B cell (primary cell): Measurements from ENCODE around the gene JARID2. TPM values are rescaled to one million over a fixed set of nuclear protein-coding genes. Genes with fewer than 3 reads are reported as not detected.
A peak's percentile ranks its signal among the peaks of the same experiment; 100 is the strongest.

ENCODE experiments used
- ATAC-seq: fragments of 200-7000 bp; cut with Tn5 transposase; one replicate; pipeline ENCODE4 v1.10.0; 2021; ENCODE audit warnings: low read depth, mild to moderate bottlenecking, moderate number of reproducible peaks, moderate library complexity
- CTCF ChIA-PET: fragments of 350-600 bp; sonication (Branson Sonifier 250); formaldehyde crosslinking; loops from one replicate; lab custom pipeline; 2021; ENCODE audit warnings: antibody characterized with exemption, inconsistent platforms; lab: Charles Lee
- POLR2A ChIA-PET: fragments of 350-600 bp; sonication (Branson Sonifier 250); formaldehyde crosslinking; loops from one replicate; lab custom pipeline; 2021; ENCODE audit warnings: antibody characterized with exemption; lab: Charles Lee
- DNase-seq: peaks from one replicate; pipeline ENCODE4 v3.0.0; 2013
- H2AFZ ChIP-seq: 2 replicates; pipeline ENCODE4 v1.6.1; 2012; ENCODE audit warnings: mild to moderate bottlenecking, low read depth, low read length; ENCODE audit not compliant: insufficient read depth, poor library complexity, severe bottlenecking
- H3K27ac ChIP-seq, 2 donors: 1 replicate in 1 of 2; 2 replicates in 1 of 2; pipeline ENCODE4 v1.5.1; 2012 to 2013; ENCODE audit warnings: low read length in 2 of 2, mild to moderate bottlenecking in 2 of 2, moderate library complexity in 1 of 2
- H3K27me3 ChIP-seq, 4 experiments: fragments of 200-600 bp in 1 of 4; sonication (generic) in 1 of 4; replicated peaks in 1 of 4; 1 replicate in 2 of 4; 2 replicates in 2 of 4; pipeline versions ENCODE4 v1.6.1 to v1.7.0; 2013 to 2016; ENCODE audit warnings: low read length in 3 of 4, mild to moderate bottlenecking in 2 of 4, mixed read lengths in 1 of 4, moderate library complexity in 1 of 4; ENCODE audit not compliant: insufficient read depth in 4 of 4, control insufficient read depth in 3 of 4; ENCODE audit errors: control extremely low read depth in 1 of 4
- H3K36me3 ChIP-seq, 2 experiments: replicated peaks in 1 of 2; 1 replicate in 1 of 2; 2 replicates in 1 of 2; pipeline versions ENCODE4 v1.6.1 to v1.7.1; 2013; ENCODE audit warnings: low read length in 1 of 2; ENCODE audit not compliant: insufficient read depth in 2 of 2, control insufficient read depth in 1 of 2; ENCODE audit errors: control extremely low read depth in 1 of 2, extremely low read depth in 1 of 2
- H3K4me1 ChIP-seq, 2 donors: fragments of 200-600 bp in 1 of 2; sonication (generic) in 1 of 2; 1 replicate in 1 of 2; 2 replicates in 1 of 2; pipeline versions ENCODE4 v1.5.1 to v1.6.1; 2013 to 2017; ENCODE audit warnings: low read length in 2 of 2; ENCODE audit not compliant: control insufficient read depth in 2 of 2, insufficient read depth in 2 of 2
- H3K4me2 ChIP-seq: replicated peaks from 2 replicates; pipeline ENCODE3; 2012; ENCODE audit warnings: mild to moderate bottlenecking, low read depth, low read length; ENCODE audit not compliant: poor library complexity, severe bottlenecking
- H3K4me3 ChIP-seq, 5 experiments: fragments of 200-600 bp in 1 of 5; sonication (generic) in 1 of 5; 1 replicate in 3 of 5; 2 replicates in 2 of 5; pipeline versions ENCODE4 v1.5.1 to v1.7.0; 2011 to 2016; ENCODE audit warnings: low read length in 4 of 5, mild to moderate bottlenecking in 4 of 5, low read depth in 2 of 5, control low read depth in 1 of 5, moderate library complexity in 1 of 5; ENCODE audit not compliant: insufficient read depth in 1 of 5; ENCODE audit errors: control extremely low read depth in 1 of 5, extremely low read depth in 1 of 5
- H3K79me2 ChIP-seq: fragments of 200-600 bp; sonication (generic); one replicate; pipeline ENCODE4 v1.6.0; 2016; ENCODE audit warnings: low read length; ENCODE audit not compliant: control insufficient read depth, insufficient read depth
- H3K9ac ChIP-seq: fragments of 200-600 bp; sonication (generic); 2 replicates; pipeline ENCODE4 v1.6.1; 2017; ENCODE audit warnings: mild to moderate bottlenecking, low read length, moderate library complexity
- H3K9me3 ChIP-seq, 3 donors: one replicate each; pipeline versions ENCODE4 v1.6.1 to v1.7.1; 2013; ENCODE audit warnings: low read length in 2 of 3; ENCODE audit not compliant: control insufficient read depth in 2 of 3, insufficient read depth in 1 of 3; ENCODE audit errors: control extremely low read depth in 1 of 3
- H4K20me1 ChIP-seq: 2 replicates; pipeline ENCODE4 v1.6.0; 2012; ENCODE audit warnings: mild to moderate bottlenecking, low read length; ENCODE audit not compliant: insufficient read depth, control insufficient read depth, poor library complexity, severe bottlenecking
- H3K27ac Mint-ChIP-seq: one replicate; pipeline ENCODE4 v1.8.0; 2021; ENCODE audit warnings: mixed read lengths
- H3K27me3 Mint-ChIP-seq: one replicate; pipeline ENCODE4 v1.8.0; 2021; ENCODE audit warnings: mixed read lengths
- H3K4me1 Mint-ChIP-seq: one replicate; pipeline ENCODE4 v1.8.0; 2021; ENCODE audit warnings: mixed read lengths
- H3K4me3 Mint-ChIP-seq: one replicate; pipeline ENCODE4 v1.8.0; 2021; ENCODE audit warnings: mixed read lengths
- H3K9me3 Mint-ChIP-seq: one replicate; pipeline ENCODE4 v1.8.0; 2022; ENCODE audit warnings: mixed read lengths; ENCODE audit not compliant: insufficient read depth
- EZH2 ChIP-seq: IDR thresholded peaks from 2 replicates; pipeline ENCODE4 v1.6.1; 2012; ENCODE audit warnings: borderline replicate concordance, low read depth, mild to moderate bottlenecking, moderate library complexity, low read length; ENCODE audit not compliant: insufficient read depth, poor library complexity, severe bottlenecking
- WGBS: methylation state at CpG from one replicate; pipeline ENCODE4 v1.1.5; 2013; ENCODE audit warnings: missing lambda C conversion rate; ENCODE audit not compliant: insufficient coverage; 5-methylcytosine and 5-hydroxymethylcytosine counted together
- intact Hi-C: fragments of 100-400 bp; cut with micrococcal nuclease; formaldehyde crosslinking; loops from one replicate; pipeline ENCODE4 v1.10.0; 2022
- polyA plus RNA-seq: library from polyadenylated mRNA; depleted of rRNA; stranded (reverse); fragments of >200 nt; gene quantifications from 2 replicates; pipeline ENCODE4 v1.2.3, GENCODE V29; 2012
- total RNA-seq, 2 donors: library from RNA; stranded (reverse); fragments of 120-200 nt in 1 of 2; gene quantifications; 1 replicate in 1 of 2; 2 replicates in 1 of 2; pipeline versions ENCODE4 v1.2.3 to v1.2.4, GENCODE V29; 2013 to 2022
- TF ChIP-seq, protein P1 (sequence below): fragments of 200-600 bp; IDR thresholded peaks from one replicate; pipeline ENCODE4 v1.8.0; 2022; ENCODE audit warnings: antibody characterized with exemption, mild to moderate bottlenecking

The JARID2 gene
- total and polyA plus RNA-seq, 2 donors (not counting 1 experiment from before 2014, with no cell fraction given), result 11.0 to 58.1 TPM

DNA sequence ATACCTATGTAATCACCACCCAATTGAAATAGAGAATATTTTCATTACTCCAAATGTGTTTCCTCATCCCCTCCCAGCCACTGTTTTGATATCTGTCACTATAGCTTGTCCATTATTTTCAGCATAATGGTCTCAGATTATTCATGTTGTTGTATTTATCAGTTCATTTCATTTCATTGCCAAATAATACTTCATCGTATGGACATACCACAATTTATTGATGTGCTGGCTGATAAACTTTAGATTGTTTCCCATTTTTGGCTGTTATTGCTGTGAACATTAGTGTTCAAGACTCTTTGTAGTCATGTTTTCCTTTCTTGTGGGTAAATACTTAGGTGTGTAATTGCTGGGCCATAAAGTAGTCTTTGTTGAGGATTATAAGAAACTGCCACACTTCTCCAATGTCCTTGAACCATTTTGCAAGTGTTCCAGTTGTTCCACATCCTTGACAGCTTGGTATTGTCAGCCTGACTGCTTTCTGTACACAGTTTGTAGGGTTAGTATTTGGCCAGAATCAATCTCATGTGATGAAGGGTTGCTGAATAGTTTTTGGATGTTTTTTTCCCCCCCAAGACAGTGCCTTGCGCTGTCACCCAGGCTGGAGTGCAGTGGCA lies 44.3 kb downstream of the JARID2 start:
- intact Hi-C loops, result no loop called here
- Histone ChIP-seq H3K4me1 (peaks cover 35 to 40% of the 10 kb centered on the region in 2 donors), H4K20me1 (peaks cover 60% of the 10 kb centered on the region), H3K4me2 (no peak overlapping the region), H3K27ac (peak overlapping the region in 1 of 2 donors; percentile 16), H3K36me3 (peaks cover 0 to 11% of the 10 kb centered on the region in 2 experiments), H3K79me2 (peaks cover 92% of the 10 kb centered on the region), H2AFZ (no peak overlapping the region), H3K9me3 (no peaks in the 10 kb centered on the region), H3K4me3 (no peak overlapping the region), H3K27me3 (no peaks in the 10 kb centered on the region), H3K9ac (no peak overlapping the region)
- WGBS, result no CpG with 5 or more reads among the region's 2 CpGs
- ChIA-PET POLR2A (interaction anchor here (0.6 kb wide), 1 partner anchor 222 kb away, joined by 3 read pairs; no protein-coding TSS in a partner anchor), CTCF (interaction anchor here (0.8 kb wide), 1 partner anchor 36 kb away, joined by 6 read pairs; no protein-coding TSS in a partner anchor)
- no peak for TF ChIP-seq EZH2
- TF ChIP-seq, protein P1, sequence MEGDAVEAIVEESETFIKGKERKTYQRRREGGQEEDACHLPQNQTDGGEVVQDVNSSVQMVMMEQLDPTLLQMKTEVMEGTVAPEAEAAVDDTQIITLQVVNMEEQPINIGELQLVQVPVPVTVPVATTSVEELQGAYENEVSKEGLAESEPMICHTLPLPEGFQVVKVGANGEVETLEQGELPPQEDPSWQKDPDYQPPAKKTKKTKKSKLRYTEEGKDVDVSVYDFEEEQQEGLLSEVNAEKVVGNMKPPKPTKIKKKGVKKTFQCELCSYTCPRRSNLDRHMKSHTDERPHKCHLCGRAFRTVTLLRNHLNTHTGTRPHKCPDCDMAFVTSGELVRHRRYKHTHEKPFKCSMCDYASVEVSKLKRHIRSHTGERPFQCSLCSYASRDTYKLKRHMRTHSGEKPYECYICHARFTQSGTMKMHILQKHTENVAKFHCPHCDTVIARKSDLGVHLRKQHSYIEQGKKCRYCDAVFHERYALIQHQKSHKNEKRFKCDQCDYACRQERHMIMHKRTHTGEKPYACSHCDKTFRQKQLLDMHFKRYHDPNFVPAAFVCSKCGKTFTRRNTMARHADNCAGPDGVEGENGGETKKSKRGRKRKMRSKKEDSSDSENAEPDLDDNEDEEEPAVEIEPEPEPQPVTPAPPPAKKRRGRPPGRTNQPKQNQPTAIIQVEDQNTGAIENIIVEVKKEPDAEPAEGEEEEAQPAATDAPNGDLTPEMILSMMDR, result no peak
- Mint-ChIP-seq H3K9me3 (peaks cover 2% of the 10 kb centered on the region), H3K27me3 (no peaks in the 10 kb centered on the region), H3K4me1 (peaks cover 61% of the 10 kb centered on the region), H3K27ac (no peak overlapping the region), H3K4me3 (no peak overlapping the region)
- ATAC-seq (no peak), DNase-seq (no peak)

DNA sequence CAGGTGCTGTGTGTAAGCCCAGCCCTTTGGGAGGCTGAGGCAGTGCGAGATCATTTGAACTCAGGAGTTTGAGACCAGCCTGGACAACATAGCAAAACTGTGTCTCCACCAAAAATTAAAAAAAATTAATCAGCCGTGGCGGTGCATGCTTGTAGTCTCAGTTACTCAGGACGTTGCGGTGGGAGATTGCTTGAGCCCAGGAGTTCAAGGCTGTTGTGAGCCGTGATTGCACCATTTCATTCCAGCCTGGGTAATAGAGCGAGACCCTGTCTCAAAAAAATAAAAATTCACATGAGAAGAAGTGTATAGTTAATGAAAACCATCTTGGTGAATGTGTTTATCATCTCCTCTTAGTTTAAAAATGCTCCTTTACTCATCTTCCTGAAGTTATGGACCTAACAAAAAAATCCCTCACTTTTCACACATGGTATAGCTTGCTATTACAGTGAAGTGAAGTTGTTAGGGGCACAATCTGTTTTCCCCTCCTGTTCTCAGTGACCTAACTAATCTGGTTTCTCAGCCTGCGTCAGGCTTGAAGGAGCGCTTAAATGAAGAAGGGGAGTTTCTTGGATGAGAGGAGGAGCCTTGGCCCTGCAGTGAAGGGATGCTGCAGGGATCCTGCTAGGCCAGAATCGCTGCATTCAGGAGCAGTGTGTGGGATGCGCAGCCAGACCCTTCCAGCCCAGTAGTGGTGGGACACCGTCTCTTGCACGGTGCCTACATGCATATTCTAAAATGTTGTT lies 45.3 kb downstream of the JARID2 start:
- Mint-ChIP-seq H3K27me3 (no peaks in the 10 kb centered on the region), H3K27ac (no peak overlapping the region), H3K4me1 (peaks cover 63% of the 10 kb centered on the region), H3K9me3 (peaks cover 2% of the 10 kb centered on the region), H3K4me3 (no peak overlapping the region)
- TF ChIP-seq, protein P1, result no peak
- TF ChIP-seq EZH2, result no peak
- Histone ChIP-seq H3K9me3 (no peaks in the 10 kb centered on the region), H3K27me3 (no peaks in the 10 kb centered on the region), H3K79me2 (peaks cover 92% of the 10 kb centered on the region), H4K20me1 (peaks cover 54% of the 10 kb centered on the region), H3K4me3 (no peak overlapping the region), H3K4me2 (no peak overlapping the region), H3K4me1 (peaks cover 31 to 41% of the 10 kb centered on the region in 2 donors), H3K36me3 (peaks cover 0 to 11% of the 10 kb centered on the region in 2 experiments), H2AFZ (no peak overlapping the region), H3K9ac (no peak overlapping the region), H3K27ac (no peak overlapping the region)
- ChIA-PET CTCF (no interaction called here), POLR2A (no interaction called here)
- no peak for DNase-seq
- intact Hi-C loops, result no loop called here
- no peak for ATAC-seq
- 100% methylated on average over 3 of the region's 13 CpGs for WGBS
